GM21825 (cell line): ENCODE data around the gene MS4A6E.

Source experiments
- ATAC-seq: cut with Tn5 transposase; IDR thresholded peaks from one replicate; pipeline ENCODE4 v1.9.1; 2021; ENCODE audit warnings: mild to moderate bottlenecking, moderate library complexity; ENCODE audit not compliant: unreplicated experiment

Gene MS4A6E

DNA sequence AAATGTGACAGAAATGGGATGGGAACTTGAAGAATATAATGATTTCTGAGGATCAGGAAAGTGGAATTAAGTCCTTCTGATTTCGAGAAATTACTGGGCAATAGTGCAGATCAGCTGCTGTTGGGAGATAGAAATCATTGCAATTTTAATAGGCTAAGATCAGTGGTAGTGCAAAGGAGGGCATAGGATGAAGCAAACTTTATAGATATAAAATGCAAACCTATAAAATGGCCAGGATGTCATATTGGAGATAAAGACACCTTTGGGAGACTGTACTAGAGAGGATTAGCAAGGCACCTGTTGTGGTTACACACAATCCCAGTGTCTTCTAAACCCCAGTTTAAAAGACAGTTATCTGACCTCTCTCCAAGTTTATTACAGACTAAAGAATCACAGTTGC, 44.8 kb downstream of the MS4A6E start:
- no peak for ATAC-seq

DNA sequence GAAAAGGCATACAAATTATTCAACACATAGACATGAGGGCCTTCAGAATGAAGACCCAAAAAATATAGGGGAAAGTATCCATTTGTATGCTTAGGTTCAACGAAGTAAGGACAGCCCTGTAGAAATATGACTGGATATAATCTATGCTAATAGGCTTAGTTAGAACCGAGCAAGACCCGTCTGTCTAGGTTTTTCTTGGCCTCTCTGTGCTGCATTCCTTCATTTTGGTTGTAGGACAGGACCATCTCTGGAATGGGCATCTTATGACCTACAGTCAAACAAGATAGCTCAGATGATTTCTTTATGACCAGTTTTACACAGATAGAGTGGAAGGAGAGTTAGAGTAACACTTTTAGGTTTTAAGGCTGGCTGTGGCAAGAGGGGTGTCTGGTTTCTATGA, 45.7 kb downstream of the MS4A6E start:
- ATAC-seq: no peak

DNA sequence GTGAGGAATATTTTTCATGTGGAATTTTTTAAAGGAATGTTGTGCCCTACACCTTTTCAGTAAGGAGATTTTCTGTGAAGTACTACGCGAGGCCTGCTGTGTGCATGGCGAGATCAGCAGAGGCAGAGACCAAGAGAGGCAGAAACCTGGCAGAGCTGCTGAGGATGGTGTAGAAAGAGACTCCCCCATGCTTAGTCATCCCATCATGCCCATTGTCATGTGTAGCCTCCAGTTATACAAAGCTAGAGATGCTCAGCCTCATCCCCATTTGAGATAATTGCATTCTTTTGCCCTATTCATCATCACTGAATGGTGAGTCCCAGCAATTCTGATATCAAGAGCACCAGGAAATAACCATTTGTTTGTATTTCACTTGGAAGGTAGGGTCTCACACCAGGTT, 48.3 kb downstream of the MS4A6E start:
- ATAC-seq: no peak

DNA sequence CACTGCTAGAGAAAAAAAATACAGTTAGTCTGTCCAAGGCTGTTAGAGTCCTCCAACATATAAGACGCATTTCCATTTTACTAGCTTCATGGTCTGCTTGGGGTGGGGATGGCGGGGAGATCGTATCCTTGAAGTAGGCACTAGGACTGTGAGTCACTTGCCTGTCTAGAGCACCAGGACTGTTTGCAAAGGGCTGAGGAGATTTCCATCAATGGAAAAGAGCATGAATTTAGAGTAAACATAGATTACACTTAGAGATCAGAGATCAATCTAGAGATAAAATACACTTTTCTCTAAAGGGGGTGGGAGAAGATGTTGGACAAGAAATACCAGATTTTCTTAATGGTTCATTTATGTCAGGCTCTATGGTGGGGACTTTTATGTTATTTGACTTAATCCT, 49.5 kb downstream of the MS4A6E start:
- ATAC-seq: no peak

DNA sequence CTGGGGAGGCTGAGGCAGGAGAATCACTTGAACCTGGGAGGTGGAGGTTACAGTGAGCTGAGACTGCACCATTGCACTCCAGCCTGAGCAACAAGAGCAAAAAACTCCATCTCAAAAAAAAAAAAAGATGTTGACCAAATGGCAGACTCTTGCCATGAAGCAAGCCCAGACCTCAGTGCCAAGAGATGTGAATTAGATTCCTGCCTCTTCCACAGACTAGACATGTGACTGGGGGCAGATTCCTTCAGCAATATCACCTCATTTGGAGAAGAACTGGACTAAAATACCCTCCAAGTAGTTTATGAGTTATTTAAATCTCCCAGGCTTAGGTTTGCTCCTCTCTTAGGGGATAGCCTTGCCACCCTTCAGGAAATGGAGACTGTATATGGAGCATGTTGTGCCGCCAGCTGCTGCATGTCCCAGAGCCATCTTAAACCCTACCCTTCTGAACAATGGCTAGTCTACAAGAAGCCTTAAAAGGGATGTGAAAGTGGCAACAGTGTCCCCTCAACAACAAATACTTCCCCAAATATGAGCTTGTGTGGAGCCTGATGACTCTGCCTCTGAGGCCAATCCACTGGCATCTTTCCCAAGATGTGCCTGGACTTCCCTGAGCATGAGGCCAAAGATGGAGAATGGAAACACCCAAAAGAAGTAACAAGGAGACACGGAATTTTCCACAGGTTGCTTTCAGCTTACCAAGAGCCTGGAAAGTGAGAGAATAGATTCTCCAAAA, 50.5 kb downstream of the MS4A6E start:
- peak; percentile 47 for ATAC-seq

DNA sequence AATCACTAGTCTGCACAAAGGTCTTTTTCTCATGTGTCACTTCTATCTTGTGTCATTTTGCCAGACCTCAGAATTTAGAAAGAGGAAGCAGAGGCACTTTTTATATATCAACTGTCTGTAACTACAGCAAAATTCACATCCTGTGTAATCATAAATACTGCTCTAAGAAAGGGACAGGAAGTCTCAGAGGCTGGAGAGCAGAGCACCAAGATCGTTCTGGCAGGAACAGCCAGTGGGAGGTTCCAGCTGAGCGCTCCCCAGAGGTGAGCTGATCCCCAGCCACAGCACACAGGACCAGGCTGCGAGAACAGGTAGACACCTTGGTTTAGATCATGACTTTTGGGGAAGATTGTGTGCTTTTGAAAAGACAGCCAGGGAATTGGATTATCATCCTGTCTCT, 51.3 kb downstream of the MS4A6E start, which contains the start of gene MS4A7:
TSS of gene MS4A7 (plus strand) at position 179 of the 400 bp plus-strand sequence. CDS start 4,610 bp downstream, outside the sequence.
- peak; percentile 86 for ATAC-seq

DNA sequence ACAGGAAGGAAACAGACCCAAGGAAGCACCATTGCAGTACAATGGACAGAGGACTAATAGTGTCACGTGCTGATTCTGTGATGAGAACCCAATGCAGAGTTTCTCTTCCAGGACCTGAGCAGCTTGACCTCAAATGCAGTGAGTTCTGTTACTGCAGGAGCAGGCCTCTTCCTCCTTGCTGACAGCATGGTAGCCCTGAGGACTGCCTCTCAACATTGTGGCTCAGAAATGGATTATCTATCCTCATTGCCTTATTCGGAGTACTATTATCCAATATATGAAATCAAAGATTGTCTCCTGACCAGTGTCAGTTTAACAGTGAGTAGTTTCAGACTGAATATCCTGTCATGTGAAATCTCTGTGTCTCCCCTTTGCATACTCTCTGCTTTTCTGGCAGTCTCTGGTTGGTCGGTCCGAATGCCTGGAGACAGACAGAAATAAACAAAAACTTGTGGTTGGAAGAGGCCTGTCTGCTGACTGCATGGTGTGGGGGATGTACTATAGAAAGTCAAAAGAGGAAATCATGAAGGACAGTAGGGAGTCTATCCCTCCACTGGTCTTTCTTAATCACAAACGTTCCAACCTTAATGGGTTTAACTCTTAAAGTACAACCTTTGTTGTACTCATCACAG, 62.3 kb downstream of the MS4A6E start:
- ATAC-seq: peak; percentile 95

DNA sequence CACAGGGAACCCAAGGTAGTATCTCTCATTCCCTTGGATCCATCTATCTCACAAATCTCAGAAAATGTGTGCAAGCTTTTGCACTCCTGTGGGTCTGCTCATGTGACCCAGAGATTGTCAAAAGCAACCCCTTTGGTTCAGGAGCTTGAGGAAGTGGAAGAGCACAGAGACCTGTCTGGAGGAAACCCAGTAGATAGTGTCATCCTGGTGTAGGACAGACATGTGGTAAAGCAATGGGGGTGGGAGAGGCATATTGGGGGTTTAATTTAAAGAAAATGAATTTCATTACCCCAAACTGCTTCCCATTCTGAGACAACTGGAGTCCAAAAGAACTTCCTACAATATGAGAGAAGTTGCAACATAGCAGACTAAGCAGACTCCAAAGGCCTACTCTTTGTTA, 63.4 kb downstream of the MS4A6E start:
- no peak for ATAC-seq
